ENCODE results near the gene DGKB. TPM values are rescaled to one million over a fixed set of nuclear protein-coding genes. Genes with fewer than 3 reads are reported as not detected.

Gene DGKB
- total RNA-seq, 1 experiment from 2014 or later = not detected

DNA sequence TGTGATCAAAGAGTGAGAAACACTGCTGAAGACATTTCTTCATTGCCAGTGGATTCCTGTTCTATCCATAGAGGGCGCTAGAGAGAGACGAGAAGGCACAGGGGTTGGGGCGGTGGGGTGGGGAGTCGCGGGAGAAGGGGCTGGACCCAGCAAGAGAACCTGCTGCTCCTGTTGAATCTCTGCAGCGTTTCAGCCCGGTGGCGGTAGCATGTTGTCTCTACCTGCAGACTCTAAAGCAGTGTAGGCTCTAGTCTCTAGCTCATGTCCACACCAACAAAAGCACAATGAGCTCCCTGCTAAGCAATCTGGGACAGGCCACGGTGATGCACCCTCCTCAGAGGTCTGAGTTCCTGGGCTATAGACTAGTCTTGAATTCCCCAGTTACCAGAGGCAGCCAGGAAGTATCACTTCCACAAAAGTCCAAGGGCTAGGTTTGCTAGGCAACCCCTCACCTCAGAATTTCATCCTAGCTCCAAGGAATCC is 167.7 kb downstream of the DGKB start:
- DNase-seq (ENCODE audit: low read depth, low spot score) (no peak), ATAC-seq (peak; percentile 58; the same call in 1 of the 2 replicates)
- CTCF ChIA-PET = no interaction called here
- Histone ChIP-seq H3K36me3 (ENCODE audit: control insufficient read depth, insufficient read depth, low read length) (no peaks in the 10 kb centered on the region), H3K4me3 (ENCODE audit: low read depth in 2 of 2, low read length in 2 of 2) (no peak overlapping the region), H3K27me3 (ENCODE audit: control insufficient read depth, insufficient read depth, low read length) (no peaks in the 10 kb centered on the region), H3K27ac (ENCODE audit: low read length) (no peak overlapping the region), H3K4me1 (ENCODE audit: control insufficient read depth, insufficient read depth, low read length) (no peaks in the 10 kb centered on the region), H3K9me3 (ENCODE audit: control insufficient read depth, insufficient read depth, low read depth, low read length) (no peaks in the 10 kb centered on the region)
- TF ChIP-seq SIN3A (IDR thresholded peaks at IDR 0.05; ENCODE audit: borderline replicate concordance, insufficient read depth, low read depth, low read length) = no peak
- TF ChIP-seq, protein P1, sequence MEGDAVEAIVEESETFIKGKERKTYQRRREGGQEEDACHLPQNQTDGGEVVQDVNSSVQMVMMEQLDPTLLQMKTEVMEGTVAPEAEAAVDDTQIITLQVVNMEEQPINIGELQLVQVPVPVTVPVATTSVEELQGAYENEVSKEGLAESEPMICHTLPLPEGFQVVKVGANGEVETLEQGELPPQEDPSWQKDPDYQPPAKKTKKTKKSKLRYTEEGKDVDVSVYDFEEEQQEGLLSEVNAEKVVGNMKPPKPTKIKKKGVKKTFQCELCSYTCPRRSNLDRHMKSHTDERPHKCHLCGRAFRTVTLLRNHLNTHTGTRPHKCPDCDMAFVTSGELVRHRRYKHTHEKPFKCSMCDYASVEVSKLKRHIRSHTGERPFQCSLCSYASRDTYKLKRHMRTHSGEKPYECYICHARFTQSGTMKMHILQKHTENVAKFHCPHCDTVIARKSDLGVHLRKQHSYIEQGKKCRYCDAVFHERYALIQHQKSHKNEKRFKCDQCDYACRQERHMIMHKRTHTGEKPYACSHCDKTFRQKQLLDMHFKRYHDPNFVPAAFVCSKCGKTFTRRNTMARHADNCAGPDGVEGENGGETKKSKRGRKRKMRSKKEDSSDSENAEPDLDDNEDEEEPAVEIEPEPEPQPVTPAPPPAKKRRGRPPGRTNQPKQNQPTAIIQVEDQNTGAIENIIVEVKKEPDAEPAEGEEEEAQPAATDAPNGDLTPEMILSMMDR (IDR thresholded peaks at IDR 0.05) = peak; percentile 47
- BruUV-seq (replicated peaks) = no TSS peak
- POLR2A ChIA-PET = no interaction called here
- in situ Hi-C loops (cut with HindIII; ENCODE audit: low pct_unique_long_range_greater_than_20kb, low sequenced_read_pairs) = no loop called here
- intact Hi-C loops (cut with micrococcal nuclease; ENCODE audit: unreplicated experiment) = no loop called here

DNA sequence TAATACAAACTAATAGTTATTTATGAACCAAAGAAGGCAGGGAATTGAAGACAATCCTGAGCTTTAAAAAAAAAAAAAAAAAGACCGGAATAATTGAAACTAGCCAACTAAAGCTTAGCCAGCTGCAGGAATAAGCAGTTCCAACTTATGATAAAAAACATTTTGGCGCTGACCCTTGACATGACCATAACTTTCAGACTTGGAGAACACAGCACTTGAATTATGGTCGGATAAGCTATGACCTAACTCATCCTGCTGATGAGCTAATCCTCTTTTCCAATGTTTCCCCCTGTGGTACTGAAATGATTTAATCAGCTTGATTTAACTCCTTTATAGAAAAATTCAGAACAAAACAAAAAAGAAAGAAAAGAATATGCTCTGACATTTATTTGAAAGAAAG is 181.8 kb downstream of the DGKB start:
- POLR2A ChIA-PET = interaction anchor here (0.6 kb wide), 1 partner anchor 246 kb away, joined by 11 read pairs; no protein-coding TSS in a partner anchor
- H3K4me1 ChIP-seq (ENCODE audit: control insufficient read depth, insufficient read depth, low read length) = no peaks in the 10 kb centered on the region
- no peak for DNase-seq (ENCODE audit: low read depth, low spot score)
- no peak for TF ChIP-seq SIN3A (IDR thresholded peaks at IDR 0.05; ENCODE audit: borderline replicate concordance, insufficient read depth, low read depth, low read length)
- TF ChIP-seq TCF7L2 (IDR thresholded peaks at IDR 0.05; ENCODE audit: low read depth, low read length) = no peak
- no peaks in the 10 kb centered on the region for H3K27me3 ChIP-seq (ENCODE audit: control insufficient read depth, insufficient read depth, low read length)
- CTCF ChIA-PET = interaction anchor here (0.7 kb wide), 1 partner anchor 391 kb away, joined by 9 read pairs; no protein-coding TSS in a partner anchor
- in situ Hi-C loops (cut with HindIII; ENCODE audit: low pct_unique_long_range_greater_than_20kb, low sequenced_read_pairs) (no loop called here), intact Hi-C loops (cut with micrococcal nuclease; ENCODE audit: unreplicated experiment) (no loop called here)
- ATAC-seq = no peak
- H3K36me3 ChIP-seq (ENCODE audit: control insufficient read depth, insufficient read depth, low read length) = no peaks in the 10 kb centered on the region
- no peak overlapping the region for H3K27ac ChIP-seq (ENCODE audit: low read length)
- BruUV-seq (replicated peaks) = no TSS peak
- H3K4me3 ChIP-seq (ENCODE audit: low read depth in 2 of 2, low read length in 2 of 2) = no peak overlapping the region
- H3K9me3 ChIP-seq (ENCODE audit: control insufficient read depth, insufficient read depth, low read depth, low read length) = no peaks in the 10 kb centered on the region

DNA sequence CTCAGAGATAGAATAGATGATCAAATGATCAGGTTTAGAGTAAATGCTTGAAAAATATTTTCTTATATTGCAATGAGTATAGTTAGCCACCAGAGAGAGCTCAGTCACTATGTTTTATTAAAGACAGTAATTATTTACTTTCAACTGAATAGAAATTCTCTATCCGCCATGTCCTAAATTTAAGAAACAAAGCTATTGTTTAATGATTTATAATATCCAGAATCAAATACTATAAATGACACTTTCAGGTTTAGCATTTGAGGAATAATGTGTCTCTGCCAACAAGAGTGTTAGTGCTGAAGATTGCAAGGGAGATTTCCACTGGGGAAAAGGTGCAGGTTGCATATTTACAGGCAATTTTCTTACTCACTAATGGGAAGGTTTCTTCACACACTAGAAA is 184.7 kb downstream of the DGKB start:
- H3K27me3 ChIP-seq (ENCODE audit: control insufficient read depth, insufficient read depth, low read length) = no peaks in the 10 kb centered on the region
- H3K4me3 ChIP-seq (ENCODE audit: low read depth in 2 of 2, low read length in 2 of 2) = no peak overlapping the region
- no peak; the same call in 1 of the 2 replicates for ATAC-seq
- CTCF ChIA-PET = interaction anchor here (0.6 to 1.6 kb wide), 2 partner anchors 298 to 1169 kb away, joined by 3 to 12 read pairs; no protein-coding TSS in a partner anchor
- no TSS peak for BruUV-seq (replicated peaks)
- no peaks in the 10 kb centered on the region for H3K9me3 ChIP-seq (ENCODE audit: control insufficient read depth, insufficient read depth, low read depth, low read length)
- DNase-seq (ENCODE audit: low read depth, low spot score) = no peak
- POLR2A ChIA-PET = interaction anchor here (0.6 kb wide), 1 partner anchor 298 kb away, joined by 3 read pairs; no protein-coding TSS in a partner anchor
- TF ChIP-seq TCF7L2 (IDR thresholded peaks at IDR 0.05; ENCODE audit: low read depth, low read length) = no peak
- no peak for TF ChIP-seq SIN3A (IDR thresholded peaks at IDR 0.05; ENCODE audit: borderline replicate concordance, insufficient read depth, low read depth, low read length)
- TF ChIP-seq, protein P2, sequence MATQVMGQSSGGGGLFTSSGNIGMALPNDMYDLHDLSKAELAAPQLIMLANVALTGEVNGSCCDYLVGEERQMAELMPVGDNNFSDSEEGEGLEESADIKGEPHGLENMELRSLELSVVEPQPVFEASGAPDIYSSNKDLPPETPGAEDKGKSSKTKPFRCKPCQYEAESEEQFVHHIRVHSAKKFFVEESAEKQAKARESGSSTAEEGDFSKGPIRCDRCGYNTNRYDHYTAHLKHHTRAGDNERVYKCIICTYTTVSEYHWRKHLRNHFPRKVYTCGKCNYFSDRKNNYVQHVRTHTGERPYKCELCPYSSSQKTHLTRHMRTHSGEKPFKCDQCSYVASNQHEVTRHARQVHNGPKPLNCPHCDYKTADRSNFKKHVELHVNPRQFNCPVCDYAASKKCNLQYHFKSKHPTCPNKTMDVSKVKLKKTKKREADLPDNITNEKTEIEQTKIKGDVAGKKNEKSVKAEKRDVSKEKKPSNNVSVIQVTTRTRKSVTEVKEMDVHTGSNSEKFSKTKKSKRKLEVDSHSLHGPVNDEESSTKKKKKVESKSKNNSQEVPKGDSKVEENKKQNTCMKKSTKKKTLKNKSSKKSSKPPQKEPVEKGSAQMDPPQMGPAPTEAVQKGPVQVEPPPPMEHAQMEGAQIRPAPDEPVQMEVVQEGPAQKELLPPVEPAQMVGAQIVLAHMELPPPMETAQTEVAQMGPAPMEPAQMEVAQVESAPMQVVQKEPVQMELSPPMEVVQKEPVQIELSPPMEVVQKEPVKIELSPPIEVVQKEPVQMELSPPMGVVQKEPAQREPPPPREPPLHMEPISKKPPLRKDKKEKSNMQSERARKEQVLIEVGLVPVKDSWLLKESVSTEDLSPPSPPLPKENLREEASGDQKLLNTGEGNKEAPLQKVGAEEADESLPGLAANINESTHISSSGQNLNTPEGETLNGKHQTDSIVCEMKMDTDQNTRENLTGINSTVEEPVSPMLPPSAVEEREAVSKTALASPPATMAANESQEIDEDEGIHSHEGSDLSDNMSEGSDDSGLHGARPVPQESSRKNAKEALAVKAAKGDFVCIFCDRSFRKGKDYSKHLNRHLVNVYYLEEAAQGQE (IDR thresholded peaks at IDR 0.05; ENCODE audit: insufficient read depth in 1 of 2, low read depth in 2 of 2, low read length in 1 of 2) = no peak
- TF ChIP-seq, protein P1 (IDR thresholded peaks at IDR 0.05) = peak; percentile 60; the same call in 1 of the 2 replicates
- in situ Hi-C loops (cut with HindIII; ENCODE audit: low pct_unique_long_range_greater_than_20kb, low sequenced_read_pairs) = no loop called here
- intact Hi-C loops (cut with micrococcal nuclease; ENCODE audit: unreplicated experiment) = loop anchor here (2.0 to 10.0 kb wide), 3 partner anchors 299 to 1354 kb away; no protein-coding TSS in a partner anchor
- no peak overlapping the region for H3K27ac ChIP-seq (ENCODE audit: low read length)
- H3K4me1 ChIP-seq (ENCODE audit: control insufficient read depth, insufficient read depth, low read length) = no peaks in the 10 kb centered on the region
- no peaks in the 10 kb centered on the region for H3K36me3 ChIP-seq (ENCODE audit: control insufficient read depth, insufficient read depth, low read length)
